ENCODE measurements around the gene PPP4R3C. TPM values are rescaled to one million over a fixed set of nuclear protein-coding genes. Genes with fewer than 3 reads are reported as not detected.
"Not testable (repeated sequence)": the region's sequence is repeated elsewhere in the genome, so short reads cannot be mapped to it uniquely, and the experiment has no call there.

The PPP4R3C gene
- not detected in 2 replicates for total RNA-seq (2022)
- Bru-seq, nascent RNA, result not detected
- BruChase-seq, experiment 1, labeled RNA remaining after a 6-hour chase, result not detected
- BruChase-seq, experiment 2, labeled RNA remaining after a 2-hour chase, result not detected
- long read RNA-seq, result 0 reads

DNA sequence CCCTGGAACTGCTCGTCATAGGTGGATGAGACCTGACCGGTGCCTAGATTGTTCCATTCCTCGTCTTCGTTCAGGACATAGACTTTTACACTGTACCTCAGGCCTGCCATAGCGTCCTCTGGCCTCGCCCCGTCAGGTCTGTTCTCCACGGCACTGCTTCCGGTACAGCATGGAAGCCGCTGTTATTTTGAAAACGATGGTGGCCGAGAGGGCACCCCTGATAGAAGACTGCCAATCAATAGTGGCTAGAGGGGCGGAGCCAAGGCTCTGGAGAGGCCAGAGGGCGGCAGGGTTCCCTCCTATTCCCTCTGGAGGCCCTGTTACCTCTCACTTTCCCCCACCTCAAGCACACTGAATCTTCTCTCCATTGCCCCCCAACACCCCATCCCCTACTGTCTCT, at the start of gene PPP4R3C:
Gene PPP4R3C (minus strand): TSS at position 155 of the 400 bp plus-strand sequence. CDS start 45 bp downstream, at position 110.
- BruUV-seq (replicated peaks), result no TSS peak
- TF ChIP-seq, protein P1, sequence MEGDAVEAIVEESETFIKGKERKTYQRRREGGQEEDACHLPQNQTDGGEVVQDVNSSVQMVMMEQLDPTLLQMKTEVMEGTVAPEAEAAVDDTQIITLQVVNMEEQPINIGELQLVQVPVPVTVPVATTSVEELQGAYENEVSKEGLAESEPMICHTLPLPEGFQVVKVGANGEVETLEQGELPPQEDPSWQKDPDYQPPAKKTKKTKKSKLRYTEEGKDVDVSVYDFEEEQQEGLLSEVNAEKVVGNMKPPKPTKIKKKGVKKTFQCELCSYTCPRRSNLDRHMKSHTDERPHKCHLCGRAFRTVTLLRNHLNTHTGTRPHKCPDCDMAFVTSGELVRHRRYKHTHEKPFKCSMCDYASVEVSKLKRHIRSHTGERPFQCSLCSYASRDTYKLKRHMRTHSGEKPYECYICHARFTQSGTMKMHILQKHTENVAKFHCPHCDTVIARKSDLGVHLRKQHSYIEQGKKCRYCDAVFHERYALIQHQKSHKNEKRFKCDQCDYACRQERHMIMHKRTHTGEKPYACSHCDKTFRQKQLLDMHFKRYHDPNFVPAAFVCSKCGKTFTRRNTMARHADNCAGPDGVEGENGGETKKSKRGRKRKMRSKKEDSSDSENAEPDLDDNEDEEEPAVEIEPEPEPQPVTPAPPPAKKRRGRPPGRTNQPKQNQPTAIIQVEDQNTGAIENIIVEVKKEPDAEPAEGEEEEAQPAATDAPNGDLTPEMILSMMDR (IDR thresholded peaks at IDR 0.05; ENCODE audit: unreplicated experiment), result no peak

DNA sequence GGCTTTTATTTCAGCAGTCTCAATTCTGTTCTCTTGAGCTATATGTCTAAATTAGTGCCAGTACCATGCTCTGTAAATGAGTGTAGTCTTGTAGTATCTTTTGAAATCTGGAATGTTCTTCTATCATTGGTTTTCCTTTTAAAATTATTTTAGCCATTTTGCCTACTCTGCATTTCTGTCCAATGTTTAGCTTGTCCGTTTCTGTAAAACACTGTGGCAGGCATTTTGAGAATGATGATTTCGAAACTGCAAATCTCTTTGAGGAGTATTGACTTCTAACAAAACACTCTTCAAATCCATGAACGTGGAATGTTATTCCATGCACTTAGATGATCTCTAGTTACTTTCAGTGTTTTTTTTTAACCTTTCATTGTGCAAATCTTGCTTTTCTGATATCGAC, 28.3 kb upstream of the PPP4R3C start:
- Mint-ChIP-seq H3K27ac (ENCODE audit: unreplicated experiment) (no peak overlapping the region), H3K9me3 (ENCODE audit: low read depth, unreplicated experiment) (no peaks in the 10 kb centered on the region), H3K27me3 (ENCODE audit: unreplicated experiment) (no peaks in the 10 kb centered on the region), H3K4me3 (ENCODE audit: low read depth, unreplicated experiment) (no peak overlapping the region), H3K36me3 (ENCODE audit: insufficient read depth, unreplicated experiment) (no peaks in the 10 kb centered on the region), H3K4me1 (ENCODE audit: low read depth, unreplicated experiment) (no peaks in the 10 kb centered on the region)
- TF ChIP-seq, protein P1 (IDR thresholded peaks at IDR 0.05; ENCODE audit: unreplicated experiment), result no peak
- no peak for DNase-seq
- CTCF ChIA-PET, result no interaction called here
- no TSS peak for BruUV-seq (replicated peaks)
- intact Hi-C loops (cut with micrococcal nuclease; ENCODE audit: unreplicated experiment), result no loop called here

More for the DNA sequence above, at the start of gene PPP4R3C:
- H3K4me1 Mint-ChIP-seq (ENCODE audit: low read depth, unreplicated experiment), result no peaks in the 10 kb centered on the region
- peaks cover 4% of the 10 kb centered on the region for H3K9me3 Mint-ChIP-seq (ENCODE audit: low read depth, unreplicated experiment)
- no peaks in the 10 kb centered on the region for H3K27me3 Mint-ChIP-seq (ENCODE audit: unreplicated experiment)
- no peak within 1 kb of the TSS for H3K27ac Mint-ChIP-seq (ENCODE audit: unreplicated experiment)
- no peaks in the 10 kb centered on the region for H3K36me3 Mint-ChIP-seq (ENCODE audit: insufficient read depth, unreplicated experiment)
- H3K4me3 Mint-ChIP-seq (ENCODE audit: low read depth, unreplicated experiment), result no peak within 1 kb of the TSS
- DNase-seq, result no peak
- intact Hi-C loops (cut with micrococcal nuclease; ENCODE audit: unreplicated experiment), result no loop called here
- CTCF ChIA-PET, result no interaction called here

DNA sequence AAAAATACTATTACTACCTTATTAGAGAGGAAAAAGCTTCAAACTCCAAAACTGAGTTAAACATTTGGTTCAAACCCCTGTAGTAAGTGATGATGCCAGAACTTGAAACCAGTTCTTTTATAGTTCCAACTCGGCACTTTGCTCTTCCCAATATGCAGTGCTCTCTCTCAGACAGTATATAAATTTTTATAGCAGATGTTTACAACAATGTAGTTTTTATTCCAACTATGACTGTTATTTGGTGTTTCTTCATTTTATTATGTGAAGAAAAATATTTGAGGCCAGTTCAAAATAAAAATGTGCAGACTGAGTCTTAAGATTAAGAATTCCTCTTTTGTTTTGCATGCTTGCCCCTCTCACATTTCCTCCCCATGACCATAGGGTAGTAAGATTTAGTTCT, 2.9 kb upstream of the PPP4R3C start:
- no TSS peak for BruUV-seq (replicated peaks)
- intact Hi-C loops (cut with micrococcal nuclease; ENCODE audit: unreplicated experiment), result no loop called here
- TF ChIP-seq, protein P1 (IDR thresholded peaks at IDR 0.05; ENCODE audit: unreplicated experiment), result no peak
- Mint-ChIP-seq H3K27ac (ENCODE audit: unreplicated experiment) (no peak overlapping the region), H3K36me3 (ENCODE audit: insufficient read depth, unreplicated experiment) (no peaks in the 10 kb centered on the region), H3K4me3 (ENCODE audit: low read depth, unreplicated experiment) (no peak overlapping the region), H3K27me3 (ENCODE audit: unreplicated experiment) (no peaks in the 10 kb centered on the region), H3K4me1 (ENCODE audit: low read depth, unreplicated experiment) (peaks cover under 1% of the 10 kb centered on the region), H3K9me3 (ENCODE audit: low read depth, unreplicated experiment) (peaks cover 3% of the 10 kb centered on the region)
- CTCF ChIA-PET, result no interaction called here
- DNase-seq, result no peak

DNA sequence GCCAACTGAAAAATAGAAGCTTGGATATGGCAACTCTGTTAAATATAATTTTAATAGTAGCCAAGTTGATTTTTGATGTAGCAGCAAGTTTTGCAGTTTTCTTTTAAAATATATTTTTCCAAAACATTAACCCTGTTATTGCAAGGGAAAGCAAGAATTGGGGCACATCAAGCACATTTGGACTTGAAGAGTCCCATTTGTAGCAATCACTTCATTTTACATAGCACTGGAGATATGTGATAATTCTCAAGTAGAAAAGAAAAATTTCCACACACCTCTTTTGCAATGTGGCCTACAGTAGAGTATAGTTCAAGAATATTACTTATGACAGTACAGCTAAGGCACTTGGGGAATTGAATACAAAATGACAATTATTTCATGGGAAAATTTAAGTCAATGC, 1.9 kb upstream of the PPP4R3C start:
- intact Hi-C loops (cut with micrococcal nuclease; ENCODE audit: unreplicated experiment), result no loop called here
- no TSS peak for BruUV-seq (replicated peaks)
- no peak overlapping the region for H3K27ac Mint-ChIP-seq (ENCODE audit: unreplicated experiment)
- CTCF ChIA-PET, result no interaction called here
- DNase-seq, result no peak
- no peaks in the 10 kb centered on the region for H3K4me1 Mint-ChIP-seq (ENCODE audit: low read depth, unreplicated experiment)
- peaks cover 4% of the 10 kb centered on the region for H3K9me3 Mint-ChIP-seq (ENCODE audit: low read depth, unreplicated experiment)
- no peaks in the 10 kb centered on the region for H3K36me3 Mint-ChIP-seq (ENCODE audit: insufficient read depth, unreplicated experiment)
- TF ChIP-seq, protein P1 (IDR thresholded peaks at IDR 0.05; ENCODE audit: unreplicated experiment), result no peak
- H3K27me3 Mint-ChIP-seq (ENCODE audit: unreplicated experiment), result no peaks in the 10 kb centered on the region
- no peak overlapping the region for H3K4me3 Mint-ChIP-seq (ENCODE audit: low read depth, unreplicated experiment)

DNA sequence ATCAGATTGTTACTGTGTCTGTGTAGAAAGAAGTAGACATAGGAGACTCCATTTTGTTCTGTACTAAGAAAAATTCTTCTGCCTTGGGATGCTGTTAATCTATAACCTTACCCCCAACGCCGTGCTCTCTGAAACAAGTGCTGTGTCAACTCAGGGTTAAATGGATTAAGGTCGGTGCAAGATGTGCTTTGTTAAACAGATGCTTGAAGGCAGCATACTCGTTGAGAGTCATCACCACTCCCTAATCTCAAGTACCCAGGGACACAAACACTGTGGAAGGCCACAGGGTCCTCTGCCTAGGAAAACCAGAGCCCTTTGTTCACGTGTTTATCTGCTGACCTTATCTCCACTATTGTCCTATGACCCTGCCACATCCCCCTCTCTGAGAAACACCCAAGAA, 4.0 kb downstream of the PPP4R3C start:
- intact Hi-C loops (cut with micrococcal nuclease; ENCODE audit: unreplicated experiment); H3K4me3 Mint-ChIP-seq (ENCODE audit: low read depth, unreplicated experiment); BruUV-seq (replicated peaks); H3K36me3 Mint-ChIP-seq (ENCODE audit: insufficient read depth, unreplicated experiment); H3K27ac Mint-ChIP-seq (ENCODE audit: unreplicated experiment); DNase-seq; H3K27me3 Mint-ChIP-seq (ENCODE audit: unreplicated experiment); H3K4me1 Mint-ChIP-seq (ENCODE audit: low read depth, unreplicated experiment); H3K9me3 Mint-ChIP-seq (ENCODE audit: low read depth, unreplicated experiment); CTCF ChIA-PET: not testable (repeated sequence)

DNA sequence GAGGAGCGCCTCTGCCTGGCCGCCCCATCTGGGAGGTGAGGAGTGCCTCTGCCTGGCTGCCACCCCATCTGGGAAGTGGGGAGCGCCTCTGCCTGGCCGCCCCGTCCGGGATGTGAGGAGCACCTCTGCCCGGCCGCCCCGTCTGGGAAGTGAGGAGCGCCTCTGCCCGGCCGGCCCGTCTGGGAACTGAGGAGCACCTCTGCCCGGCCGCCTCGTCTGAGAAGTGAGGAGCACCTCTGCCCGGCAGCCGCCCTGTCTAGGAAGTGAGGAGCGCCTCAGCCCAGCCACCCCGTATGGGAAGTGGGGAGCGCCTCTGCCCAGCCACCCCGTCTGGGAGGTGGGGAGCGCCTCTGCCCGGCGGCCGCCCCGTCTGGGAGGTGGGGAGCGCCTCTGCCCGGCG, 4.6 kb downstream of the PPP4R3C start:
- H3K4me1 Mint-ChIP-seq (ENCODE audit: low read depth, unreplicated experiment); DNase-seq; H3K36me3 Mint-ChIP-seq (ENCODE audit: insufficient read depth, unreplicated experiment); intact Hi-C loops (cut with micrococcal nuclease; ENCODE audit: unreplicated experiment); BruUV-seq (replicated peaks); H3K27me3 Mint-ChIP-seq (ENCODE audit: unreplicated experiment); CTCF ChIA-PET; H3K4me3 Mint-ChIP-seq (ENCODE audit: low read depth, unreplicated experiment); H3K27ac Mint-ChIP-seq (ENCODE audit: unreplicated experiment); H3K9me3 Mint-ChIP-seq (ENCODE audit: low read depth, unreplicated experiment): not testable (repeated sequence)
